Activated CD8-positive, alpha-beta memory T cell treated with anti-CD3 and anti-CD28 coated beads, Interleukin-2, amount 50 U/mL, for 4 hours (primary cell): ENCODE measurements around the gene MROH2A.

Experiments
- DNase-seq: peaks from one replicate; pipeline ENCODE4 v3.0.0-alpha.2; 2020

The MROH2A gene

GRCh38 chr2:233761040-233761769 lies 16.9 kb upstream of the MROH2A start:
- DNase-seq = no peak

- DNase-seq = no peak
Measured at GRCh38 chr2:233764264-233764663, 13.9 kb upstream of the MROH2A start.

DNA sequence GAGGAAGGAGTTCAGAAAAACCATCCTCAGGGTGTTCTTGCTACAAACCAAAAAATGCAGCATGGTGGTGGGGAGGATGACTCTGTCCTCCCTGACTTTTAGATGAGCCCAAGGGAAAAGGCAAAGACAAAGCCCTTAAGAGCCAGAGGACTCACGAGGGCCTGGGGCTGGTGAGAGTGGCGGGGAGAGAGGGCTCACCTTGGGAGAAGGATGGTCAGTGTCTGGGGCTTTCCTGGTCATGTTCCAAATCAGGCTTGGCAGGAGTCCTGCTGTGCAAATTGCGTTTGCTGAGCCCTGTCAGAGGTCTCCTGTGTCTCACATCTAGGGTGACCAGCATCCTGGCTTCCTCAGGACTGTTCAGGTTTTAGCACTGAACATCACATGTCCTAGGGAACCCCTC lies 13.4 kb upstream of the MROH2A start:
- no peak for DNase-seq

- no peak for DNase-seq
Measured at GRCh38 chr2:233766416-233766815, 11.7 kb upstream of the MROH2A start.

GRCh38 chr2:233768076-233768475 lies 10.1 kb upstream of the MROH2A start:
- DNase-seq = no peak

GRCh38 chr2:233769260-233769659 lies 8.9 kb upstream of the MROH2A start:
- DNase-seq = no peak

DNA sequence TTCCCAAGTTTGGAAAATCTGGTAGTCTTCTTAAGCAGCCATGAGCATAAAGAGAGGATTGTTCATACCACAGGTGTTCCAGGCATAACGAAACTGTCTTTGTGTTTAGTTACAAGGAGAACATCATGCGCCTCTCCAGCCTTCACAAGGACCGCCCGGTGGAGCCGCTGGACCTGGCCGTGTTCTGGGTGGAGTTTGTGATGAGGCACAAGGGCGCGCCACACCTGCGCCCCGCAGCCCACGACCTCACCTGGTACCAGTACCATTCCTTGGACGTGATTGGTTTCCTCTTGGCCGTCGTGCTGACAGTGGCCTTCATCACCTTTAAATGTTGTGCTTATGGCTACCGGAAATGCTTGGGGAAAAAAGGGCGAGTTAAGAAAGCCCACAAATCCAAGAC lies 6.0 kb upstream of the MROH2A start:
- DNase-seq = no peak

- DNase-seq = no peak
Measured at GRCh38 chr2:233772583-233772982, 5.5 kb upstream of the MROH2A start.

GRCh38 chr2:233773854-233774253 lies 4.3 kb upstream of the MROH2A start:
- DNase-seq = no peak

GRCh38 chr2:233775414-233775813 lies 2.7 kb upstream of the MROH2A start:
- DNase-seq = no peak

DNA sequence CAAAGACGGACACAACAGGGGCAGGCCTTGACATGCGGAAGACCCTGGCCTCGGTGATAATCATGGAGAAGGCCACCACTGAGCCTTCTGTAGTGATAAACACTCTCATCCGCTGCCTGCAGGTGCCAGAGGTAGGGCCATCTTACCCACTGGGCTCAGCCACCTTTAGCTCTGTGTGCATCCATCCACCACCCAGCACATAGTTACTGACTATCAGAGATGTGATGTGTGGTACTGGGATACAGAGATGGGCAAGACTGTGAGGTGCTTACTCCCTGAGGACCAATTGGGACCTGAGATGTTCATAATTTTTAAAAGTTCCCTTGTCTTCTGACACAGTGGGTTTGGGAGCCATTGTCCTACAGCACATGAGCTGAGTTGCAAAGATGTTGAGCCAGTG lies 1.6 kb downstream of the MROH2A start:
- no peak for DNase-seq

DNA sequence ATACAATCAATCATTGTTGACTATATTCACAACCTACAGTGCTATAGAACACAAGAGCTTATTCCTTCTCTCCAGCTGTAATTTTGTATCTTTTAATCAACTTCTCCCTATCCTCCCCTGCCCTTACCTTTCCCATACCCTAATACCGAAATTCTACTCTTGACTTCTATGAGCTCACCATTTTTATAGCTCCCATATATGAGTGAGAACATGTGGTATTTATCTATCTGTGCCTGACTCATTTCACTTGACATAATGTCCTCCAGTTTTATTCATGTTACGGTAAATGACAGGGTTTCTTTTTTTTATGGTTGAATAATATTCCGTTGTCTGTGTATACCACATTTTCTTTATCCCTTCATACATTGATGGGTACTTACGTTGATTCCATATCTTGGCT lies 2.6 kb downstream of the MROH2A start:
- no peak for DNase-seq

DNA sequence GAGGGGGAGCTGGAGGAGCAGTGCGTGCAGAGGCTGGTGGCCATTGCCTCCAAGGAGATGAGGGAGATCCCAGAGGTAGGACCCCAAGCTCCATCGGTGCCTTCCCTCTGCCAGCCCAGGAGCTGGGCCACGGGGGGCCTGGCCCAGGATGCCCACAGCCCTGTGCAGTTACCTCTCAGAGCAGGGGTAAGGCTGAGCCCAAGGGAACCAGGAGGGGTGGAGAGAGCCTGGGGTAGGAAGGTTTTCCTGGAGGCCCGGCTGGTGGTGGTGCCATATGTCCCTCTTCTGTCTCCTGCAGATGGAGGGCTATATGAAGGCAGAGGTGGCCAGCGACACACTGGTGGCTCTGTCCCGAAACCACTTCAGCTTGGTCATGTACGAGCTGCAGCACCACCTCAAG lies 11.4 kb downstream of the MROH2A start:
- DNase-seq = no peak

GRCh38 chr2:233791151-233791882 lies 13.2 kb downstream of the MROH2A start:
- no peak for DNase-seq

DNA sequence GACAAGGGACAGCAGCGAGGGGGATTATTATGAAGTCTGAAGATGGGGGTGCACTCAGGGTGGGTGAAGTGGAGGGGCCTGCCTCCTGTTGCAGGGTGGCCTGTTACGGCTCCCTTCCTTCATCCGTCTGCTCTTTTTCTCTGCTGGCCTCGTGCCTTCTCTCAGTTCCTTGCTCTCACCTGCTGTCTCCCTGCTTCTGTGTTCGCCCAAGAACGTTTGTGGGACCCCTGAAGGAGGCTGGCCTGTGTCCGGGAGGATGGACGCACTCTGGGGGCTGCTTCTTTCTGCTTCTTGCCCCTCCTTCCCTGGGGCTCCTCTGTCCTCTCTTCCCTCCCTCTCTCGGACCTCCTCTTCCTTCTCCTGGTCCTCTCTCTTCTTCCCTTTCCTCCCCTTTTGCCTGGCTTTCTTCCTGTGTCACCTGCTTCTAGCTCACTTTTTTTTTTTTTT lies 13.8 kb downstream of the MROH2A start:
- DNase-seq = no peak

GRCh38 chr2:233792720-233793119 lies 14.6 kb downstream of the MROH2A start:
- no peak for DNase-seq

DNA sequence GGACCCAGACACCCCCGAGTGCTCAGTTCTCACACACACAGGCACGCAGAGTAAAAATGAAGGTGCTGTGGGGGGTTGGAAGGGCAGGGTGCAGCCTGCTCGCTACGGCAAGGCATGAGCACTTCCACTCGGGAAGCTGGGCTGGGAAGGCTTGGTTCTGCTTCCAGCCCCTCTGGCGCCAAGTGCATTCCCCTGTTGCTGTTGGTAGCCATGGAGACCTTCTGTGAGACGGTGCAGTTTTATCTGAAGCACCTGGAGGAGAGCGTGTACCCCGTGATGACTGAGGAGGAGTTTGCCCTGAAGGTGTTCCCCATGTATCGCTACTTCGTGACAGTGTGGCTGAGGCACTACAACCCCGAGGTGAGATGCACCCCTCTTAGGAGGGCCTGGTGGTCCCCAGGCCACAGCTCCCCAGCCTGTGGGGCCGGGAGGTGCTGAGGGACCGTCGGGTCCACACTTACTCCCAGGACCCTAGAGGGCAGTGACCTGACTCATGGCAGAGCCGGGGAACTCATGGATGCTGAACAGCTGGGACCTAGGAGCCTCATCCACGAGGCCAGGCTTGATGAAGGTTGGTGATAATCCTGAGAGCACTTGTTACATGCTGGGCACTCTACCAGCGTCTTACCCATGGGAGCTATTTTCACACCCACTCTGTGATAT lies 15.5 kb downstream of the MROH2A start:
- no peak for DNase-seq

- no peak for DNase-seq
Measured at GRCh38 chr2:233794128-233794658, 16.1 kb downstream of the MROH2A start.

DNA sequence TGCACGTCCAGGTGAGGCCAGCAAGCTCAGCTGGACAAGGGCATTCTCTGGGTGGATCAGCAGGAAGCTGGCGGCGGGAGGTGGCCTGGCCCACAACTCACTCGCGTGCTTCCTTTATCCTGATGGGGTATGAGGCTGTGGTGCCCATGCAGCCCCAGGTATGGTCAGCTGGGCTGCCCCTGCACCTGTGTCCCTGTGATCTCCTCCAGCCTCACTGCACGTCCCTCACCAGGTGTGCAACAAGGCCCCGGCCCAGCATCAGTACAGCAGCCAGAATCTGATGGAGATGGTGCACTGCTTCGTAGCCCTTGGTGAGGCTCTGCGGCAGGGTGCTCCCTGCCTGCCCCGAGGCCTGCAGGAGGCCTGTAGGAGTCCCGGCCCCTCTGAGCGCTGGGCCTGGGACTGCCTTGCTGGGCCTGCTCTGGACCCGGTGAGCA lies 17.6 kb downstream of the MROH2A start:
- no peak for DNase-seq

DNA sequence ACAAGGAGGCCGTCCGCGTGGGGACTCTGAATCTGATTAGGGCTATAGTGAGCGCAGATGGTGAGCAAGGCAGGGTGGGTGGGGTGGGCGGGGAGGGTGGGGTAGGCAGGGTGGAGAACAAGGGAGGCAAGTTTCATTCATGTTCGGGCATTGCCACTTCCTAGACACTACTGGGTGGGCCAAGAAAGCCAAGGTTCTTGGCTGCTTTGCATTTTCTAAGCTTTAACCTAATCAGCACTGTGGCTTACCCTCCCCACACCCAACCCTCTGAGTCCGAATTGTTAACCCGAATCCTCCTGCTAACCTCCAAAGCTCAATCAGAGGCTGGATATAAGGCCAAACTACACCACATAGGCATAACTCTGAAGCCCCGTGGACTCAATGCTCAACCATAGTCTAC lies 18.1 kb downstream of the MROH2A start:
- no peak for DNase-seq

DNA sequence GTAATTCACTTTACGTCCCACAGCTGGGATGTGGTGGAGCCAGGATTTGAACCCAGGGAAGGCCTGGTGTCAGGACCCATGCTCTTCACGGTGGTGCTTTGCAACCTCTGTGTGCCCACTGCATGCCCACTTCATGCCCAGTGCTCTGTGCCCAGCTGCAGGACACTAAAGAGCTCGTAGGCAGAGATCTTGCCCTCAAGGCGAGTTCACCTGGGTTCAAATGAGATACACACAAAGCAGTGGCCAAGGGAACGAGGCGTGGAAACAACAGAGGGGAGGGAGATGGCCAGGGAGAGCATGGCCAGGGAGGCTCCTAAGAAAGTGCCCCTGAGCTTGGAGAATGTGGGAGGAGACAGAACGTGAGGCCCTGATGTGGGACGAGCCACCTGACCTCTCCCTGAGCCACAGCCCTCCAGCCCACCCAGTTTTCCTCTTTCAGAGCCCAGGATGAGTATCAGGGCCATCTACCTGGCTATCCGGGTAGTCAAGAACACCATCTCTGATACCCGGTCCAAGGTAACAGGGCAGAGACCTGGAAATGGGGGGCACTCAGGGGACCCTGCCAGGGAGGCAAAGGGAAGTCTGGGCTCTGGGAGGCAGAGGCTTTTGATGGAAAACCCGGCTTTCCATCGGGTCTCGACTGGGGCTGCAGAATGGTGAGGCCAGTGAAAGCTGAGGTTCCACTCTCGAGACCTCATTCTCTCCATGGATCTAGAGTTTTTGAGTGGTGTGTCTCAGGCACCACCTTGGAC lies 20.4 kb downstream of the MROH2A start:
- DNase-seq = no peak

- no peak for DNase-seq
Measured at GRCh38 chr2:233799087-233799665, 21.0 kb downstream of the MROH2A start.

- DNase-seq = no peak
Measured at GRCh38 chr2:233799716-233800115, 21.6 kb downstream of the MROH2A start.
